Measurements from ENCODE around the gene SELENBP1. TPM values are rescaled to one million over a fixed set of nuclear protein-coding genes. Genes with fewer than 3 reads are reported as not detected.
"Not testable (repeated sequence)": the region's sequence is repeated elsewhere in the genome, so short reads cannot be mapped to it uniquely, and the experiment has no call there.

Gene SELENBP1
- polyA plus RNA-seq, 6 donors from 2014 or later = 0.20 to 0.53 TPM; not detected in 4

- H3K4me1 Mint-ChIP-seq = peaks cover 0 to 5% (median 0%) of the 10 kb centered on the region in 3 donors
Measured at GRCh38 chr1:151369621-151370048, 2.9 kb downstream of the SELENBP1 start.

GRCh38 chr1:151369302-151369610 lies 3.2 kb downstream of the SELENBP1 start:
- Mint-ChIP-seq H3K27me3 (peaks cover 0 to 3% (median 0%) of the 10 kb centered on the region in 3 donors), H3K27ac (no peak overlapping the region), H3K36me3 (no peaks in the 10 kb centered on the region), H3K4me1 (peaks cover 0 to 5% (median 0%) of the 10 kb centered on the region in 3 donors), H3K4me3 (no peak overlapping the region), H3K9me3 (no peaks in the 10 kb centered on the region)
- no peak for ATAC-seq (ENCODE audit: low read depth in 2 of 2)
- no peak for DNase-seq

More at GRCh38 chr1:151369621-151370048, 2.9 kb downstream of the SELENBP1 start:
- no peak overlapping the region for H3K4me3 Mint-ChIP-seq
- H3K9me3 Mint-ChIP-seq = no peaks in the 10 kb centered on the region
- H3K27me3 Mint-ChIP-seq = no peaks in the 10 kb centered on the region
- H3K36me3 Mint-ChIP-seq = no peaks in the 10 kb centered on the region
- H3K27ac Mint-ChIP-seq = no peak overlapping the region
- DNase-seq = no peak
- ATAC-seq (ENCODE audit: low read depth in 2 of 2) = no peak

- DNase-seq = no peak
- Mint-ChIP-seq H3K36me3 (no peaks in the 10 kb centered on the region), H3K27ac (no peak overlapping the region), H3K4me3 (no peak overlapping the region), H3K4me1 (peaks cover 0 to 5% (median 0%) of the 10 kb centered on the region in 3 donors), H3K27me3 (peaks cover 0 to 6% (median 0%) of the 10 kb centered on the region in 3 donors), H3K9me3 (peaks cover 0 to under 1% (median 0%) of the 10 kb centered on the region in 7 donors)
- no peak for ATAC-seq (ENCODE audit: low read depth in 2 of 2)
Measured at GRCh38 chr1:151368393-151369301, 3.9 kb downstream of the SELENBP1 start.

DNA sequence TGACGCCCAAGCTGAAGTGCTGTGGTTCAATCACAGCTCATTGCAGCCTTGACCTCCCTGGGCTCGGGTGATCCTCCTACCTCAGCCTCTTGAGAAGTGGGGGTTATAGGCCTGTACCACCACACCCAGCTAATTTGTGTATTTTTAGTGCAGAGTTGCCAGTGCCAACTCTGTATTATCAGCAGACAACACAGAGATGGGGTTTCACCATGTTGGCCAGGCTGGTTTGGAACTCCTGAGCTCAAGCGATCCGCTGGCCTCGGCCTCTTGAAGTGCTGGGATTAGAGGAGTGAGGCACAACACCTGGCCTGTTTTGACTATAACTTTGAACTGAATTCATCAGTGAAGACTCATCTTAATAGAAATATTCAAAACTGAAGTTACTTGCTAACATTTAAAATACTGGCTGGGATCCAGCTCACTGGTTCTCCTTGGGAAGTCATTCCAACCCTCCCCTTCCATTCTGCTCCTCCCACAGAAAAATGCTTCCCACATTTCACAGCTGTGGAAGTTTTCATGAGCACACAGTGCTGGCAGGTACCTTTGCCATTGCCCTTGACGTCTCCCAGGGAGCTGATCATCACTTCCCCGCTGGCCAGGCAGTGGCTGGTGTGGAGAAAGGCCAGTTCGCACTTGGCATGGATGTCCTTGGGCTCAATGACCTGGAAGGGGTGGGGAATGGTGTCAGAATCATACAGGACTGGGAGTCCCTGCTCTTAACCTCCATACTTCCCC lies 4.7 kb downstream of the SELENBP1 start:
- DNase-seq = no peak
- H3K27ac Mint-ChIP-seq = no peak overlapping the region

DNA sequence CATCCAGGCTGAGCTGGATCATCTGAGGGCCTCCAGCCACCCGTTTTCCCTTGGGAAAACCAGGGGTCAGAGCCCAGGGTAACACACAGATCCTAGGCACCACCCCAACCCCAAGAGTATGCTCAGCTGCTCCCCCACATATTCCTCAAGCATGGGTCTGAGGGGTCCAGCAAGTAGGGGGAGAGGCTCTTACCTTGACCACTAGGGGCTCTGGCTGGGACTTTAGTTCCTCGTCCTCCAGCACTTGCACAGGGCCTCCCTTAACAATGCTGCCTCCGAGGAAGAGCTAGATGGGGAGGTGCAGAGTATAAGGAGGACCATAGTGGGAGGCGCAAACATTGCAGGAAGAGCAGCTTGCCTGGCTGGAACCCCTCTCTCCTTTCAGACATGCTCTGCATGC lies 7.5 kb downstream of the SELENBP1 start:
- Mint-ChIP-seq H3K4me3 (no peak overlapping the region), H3K4me1 (peaks cover 3 to 5% (median 5%) of the 10 kb centered on the region in 3 donors), H3K27me3 (peaks cover 0 to 6% (median 0%) of the 10 kb centered on the region in 3 donors), H3K9me3 (peaks cover 0 to 14% (median 8%) of the 10 kb centered on the region in 7 donors), H3K27ac (no peak overlapping the region), H3K36me3 (peaks cover 0 to 15% of the 10 kb centered on the region in 2 donors)
- DNase-seq = no peak
- ATAC-seq (ENCODE audit: low read depth in 2 of 2) = no peak

More for the DNA sequence above, 4.7 kb downstream of the SELENBP1 start:
- H3K27me3 Mint-ChIP-seq = peaks cover 0 to 6% (median 0%) of the 10 kb centered on the region in 3 donors
- ATAC-seq (ENCODE audit: low read depth in 2 of 2) = no peak
- H3K36me3 Mint-ChIP-seq = peaks cover 0 to 2% of the 10 kb centered on the region in 2 donors
- H3K4me3 Mint-ChIP-seq = no peak overlapping the region
- peaks cover 0 to 5% (median 0%) of the 10 kb centered on the region in 3 donors for H3K4me1 Mint-ChIP-seq
- H3K9me3 Mint-ChIP-seq = peaks cover 0 to 9% (median 0%) of the 10 kb centered on the region in 7 donors

GRCh38 chr1:151362308-151363155 lies 10.0 kb downstream of the SELENBP1 start:
- Mint-ChIP-seq H3K27me3 (peaks cover 0 to 6% (median 0%) of the 10 kb centered on the region in 3 donors), H3K4me1 (peaks cover 3 to 5% (median 5%) of the 10 kb centered on the region in 3 donors), H3K9me3 (peaks cover 0 to 14% (median 8%) of the 10 kb centered on the region in 7 donors), H3K36me3 (peaks cover 0 to 15% of the 10 kb centered on the region in 2 donors), H3K27ac (no peak overlapping the region), H3K4me3 (no peak overlapping the region)
- ATAC-seq (ENCODE audit: low read depth in 2 of 2) (no peak), DNase-seq (no peak)

DNA sequence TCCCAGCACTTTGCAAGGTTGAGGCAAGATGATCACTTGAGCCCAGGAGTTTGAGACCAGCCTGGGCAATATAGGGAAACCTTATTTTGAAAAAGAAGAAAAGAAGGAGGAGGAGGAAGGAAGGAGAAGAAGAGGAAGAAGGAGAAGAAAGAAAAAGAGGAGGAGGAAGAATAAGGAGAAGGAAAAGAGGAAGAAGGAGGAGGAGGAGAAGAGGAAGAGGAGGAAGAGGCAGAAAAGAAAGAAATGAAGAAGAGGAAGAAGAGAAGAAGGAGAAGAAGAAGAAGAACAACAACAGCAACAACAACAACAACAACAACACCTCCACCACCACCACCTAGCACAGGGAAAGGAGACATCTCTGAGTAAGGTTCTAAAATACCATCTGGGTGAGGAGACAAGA lies 10.6 kb downstream of the SELENBP1 start:
- H3K27ac Mint-ChIP-seq = peak overlapping the region in 1 of 6 donors; percentile 27
- ATAC-seq (ENCODE audit: low read depth in 2 of 2) (no peak), DNase-seq (no peak)
- H3K36me3 Mint-ChIP-seq = peaks cover 0 to 15% of the 10 kb centered on the region in 2 donors
- peaks cover 0 to 6% (median 0%) of the 10 kb centered on the region in 3 donors for H3K27me3 Mint-ChIP-seq
- H3K4me1 Mint-ChIP-seq = peaks cover 3 to 5% (median 5%) of the 10 kb centered on the region in 3 donors
- H3K4me3 Mint-ChIP-seq = no peak overlapping the region
- H3K9me3 Mint-ChIP-seq = peaks cover 0 to 14% (median 8%) of the 10 kb centered on the region in 7 donors

DNA sequence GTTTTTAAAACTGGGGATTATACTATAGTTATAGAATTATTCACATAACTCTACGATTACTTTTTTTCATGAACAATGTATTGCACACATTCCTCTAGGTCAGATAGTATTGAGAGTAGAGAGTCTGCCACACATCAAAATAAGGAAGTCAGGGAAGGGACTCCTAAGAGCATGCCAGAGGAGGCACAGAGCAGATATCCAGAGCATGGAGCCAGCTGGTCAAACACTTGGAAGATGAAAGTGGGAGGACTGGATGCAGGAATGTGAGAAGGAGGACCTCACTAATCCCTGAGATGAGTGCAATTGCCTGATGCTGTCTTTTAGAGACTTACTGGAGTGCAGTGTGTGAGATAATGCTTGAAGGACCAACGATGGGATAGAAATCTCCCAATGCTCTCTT lies 15.8 kb downstream of the SELENBP1 start:
- Mint-ChIP-seq H3K27me3 (no peaks in the 10 kb centered on the region), H3K4me1 (peaks cover 0 to 1% (median under 1%) of the 10 kb centered on the region in 3 donors), H3K9me3 (peaks cover 0 to 6% (median 1%) of the 10 kb centered on the region in 7 donors), H3K4me3 (no peak overlapping the region), H3K27ac (peak overlapping the region in 1 of 6 donors; percentile 38), H3K36me3 (peaks cover 0 to 3% of the 10 kb centered on the region in 2 donors)
- no peak for DNase-seq
- no peak for ATAC-seq (ENCODE audit: low read depth in 2 of 2)

DNA sequence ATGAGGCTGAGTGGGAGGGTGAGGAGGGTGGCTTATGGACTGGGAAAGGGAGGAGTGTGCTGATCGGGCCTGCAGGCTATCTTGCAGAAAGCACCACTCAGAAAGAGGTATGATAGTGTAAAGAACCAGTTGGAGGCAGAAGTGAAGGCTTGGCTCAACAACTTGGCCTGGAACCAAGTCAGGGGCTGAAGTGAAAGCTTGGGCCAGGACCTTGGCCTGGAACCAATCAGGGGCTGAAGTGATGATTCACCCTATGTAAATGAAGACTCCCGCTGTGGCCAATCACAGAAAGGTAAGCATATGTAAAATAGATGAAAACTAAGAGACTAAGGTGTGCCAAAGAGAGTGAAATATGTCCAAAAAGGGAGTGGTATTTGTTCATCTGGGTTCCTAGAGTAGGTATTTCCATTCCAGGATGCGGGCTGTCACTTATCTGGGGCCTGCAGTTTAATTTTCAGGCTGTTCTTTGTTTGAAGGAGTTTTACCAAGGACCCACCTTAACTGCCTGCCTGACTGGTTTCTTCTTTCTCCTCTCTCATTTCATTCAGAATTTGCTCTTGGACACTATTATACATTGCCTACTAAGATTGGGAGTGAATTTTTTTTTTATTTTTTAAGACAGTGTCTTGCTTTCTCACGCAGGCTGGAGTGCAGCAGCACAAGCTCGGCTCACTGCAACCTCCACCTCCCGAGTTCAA lies 20.3 kb downstream of the SELENBP1 start:
- Mint-ChIP-seq H3K27me3 (no peaks in the 10 kb centered on the region), H3K9me3 (peaks cover 0 to 12% (median 0%) of the 10 kb centered on the region in 7 donors), H3K36me3 (no peaks in the 10 kb centered on the region), H3K27ac (no peak overlapping the region), H3K4me3 (no peak overlapping the region), H3K4me1 (peaks cover 11 to 14% (median 12%) of the 10 kb centered on the region in 3 donors)
- DNase-seq (no peak), ATAC-seq (ENCODE audit: low read depth in 2 of 2) (no peak)

DNA sequence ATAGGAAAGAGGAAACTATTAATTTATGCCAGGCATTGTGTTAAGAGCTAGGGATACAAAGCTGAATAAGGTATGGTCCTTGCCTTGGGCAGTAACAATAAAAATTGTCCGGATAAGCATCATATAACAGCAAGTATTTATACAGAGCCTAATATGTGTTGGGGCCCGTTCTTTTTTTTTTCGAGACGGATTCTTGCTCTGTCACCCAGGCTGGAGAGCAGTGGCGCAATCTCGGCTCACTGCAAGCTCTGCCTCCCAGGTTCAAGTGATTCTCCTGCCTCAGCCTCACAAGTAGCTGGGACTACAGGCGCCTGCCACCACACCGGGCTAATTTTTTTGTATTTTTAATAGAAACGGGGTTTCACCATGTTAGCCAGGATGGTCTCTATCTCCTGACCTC lies 22.2 kb downstream of the SELENBP1 start:
- Mint-ChIP-seq H3K4me1 (peaks cover 25 to 32% (median 29%) of the 10 kb centered on the region in 3 donors), H3K27ac (peak overlapping the region in 1 of 6 donors; percentile 99), H3K36me3 (peaks cover 7 to 16% of the 10 kb centered on the region in 2 donors), H3K9me3 (peaks cover 0 to 12% (median 0%) of the 10 kb centered on the region in 7 donors)
- ATAC-seq (ENCODE audit: low read depth in 2 of 2); DNase-seq; H3K4me3 Mint-ChIP-seq; H3K27me3 Mint-ChIP-seq: not testable (repeated sequence)

GRCh38 chr1:151347523-151348246 lies 24.8 kb downstream of the SELENBP1 start:
- DNase-seq = no peak
- H3K27me3 Mint-ChIP-seq = no peaks in the 10 kb centered on the region
- peak overlapping the region; percentile 98 to 100 (median 99) for H3K27ac Mint-ChIP-seq
- H3K9me3 Mint-ChIP-seq = peaks cover 0 to 12% (median 0%) of the 10 kb centered on the region in 7 donors
- peaks cover 44 to 55% (median 51%) of the 10 kb centered on the region in 3 donors for H3K4me1 Mint-ChIP-seq
- peaks cover 7 to 33% of the 10 kb centered on the region in 2 donors for H3K36me3 Mint-ChIP-seq
- peak in 1 of 2 donors; percentile 3 for ATAC-seq (ENCODE audit: low read depth in 2 of 2)
- H3K4me3 Mint-ChIP-seq = peak overlapping the region; percentile 92 to 100 (median 97)

Measured in naive B cell (primary cell).